ENCODE results near the gene SORL1. TPM values are rescaled to one million over a fixed set of nuclear protein-coding genes. Genes with fewer than 3 reads are reported as not detected.

SORL1 gene
- polyA plus RNA-seq, 1 donor from 2014 or later, result 6.5 TPM

- H3K36me3 ChIP-seq (ENCODE audit: insufficient read depth, low read length), result no peaks in the 10 kb centered on the region
- TF ChIP-seq SMC3 (conservative IDR thresholded peaks at IDR 0.05; ENCODE audit: poor library complexity) (no peak), MXI1 (conservative IDR thresholded peaks at IDR 0.05; ENCODE audit: poor library complexity, severe bottlenecking) (no peak), REST (IDR thresholded peaks at IDR 0.05; ENCODE audit: borderline replicate concordance) (no peak), CTCF (IDR thresholded peaks at IDR 0.05; ENCODE audit: poor library complexity, severe bottlenecking) (no peak), TAF1 (IDR thresholded peaks at IDR 0.05; ENCODE audit: low read depth) (no peak), EZH2 (IDR thresholded peaks at IDR 0.05; ENCODE audit: borderline replicate concordance, insufficient read depth, low read length, poor library complexity, severe bottlenecking) (no peak), POLR2AphosphoS5 (IDR thresholded peaks at IDR 0.05) (no peak), EP300 (conservative IDR thresholded peaks at IDR 0.05; ENCODE audit: poor library complexity, severe bottlenecking) (no peak), RAD21 (conservative IDR thresholded peaks at IDR 0.05) (no peak)
- no peaks in the 10 kb centered on the region for H3F3A ChIP-seq (ENCODE audit: insufficient read depth, low read length, poor library complexity, severe bottlenecking)
- no peaks in the 10 kb centered on the region for H3K9me2 ChIP-seq (ENCODE audit: insufficient read depth, low read length)
- H3K27ac ChIP-seq (ENCODE audit: low read length), result no peak overlapping the region
- H3K79me2 ChIP-seq (replicated peaks; ENCODE audit: insufficient read depth, low read length), result no peaks in the 10 kb centered on the region
- no peak overlapping the region for H2AFZ ChIP-seq (ENCODE audit: low read depth, low read length)
- H3K4me3 ChIP-seq (ENCODE audit: low read length), result no peak overlapping the region
- no peak overlapping the region for H3K9ac ChIP-seq (ENCODE audit: low read length)
- H4K20me1 ChIP-seq (ENCODE audit: insufficient read depth), result no peaks in the 10 kb centered on the region
- no peak overlapping the region for H3K4me2 ChIP-seq (ENCODE audit: low read length)
- H3K9me3 ChIP-seq (ENCODE audit: low read length), result no peaks in the 10 kb centered on the region
- H3K27me3 ChIP-seq (ENCODE audit: insufficient read depth, low read depth, low read length), result peaks cover 5% of the 10 kb centered on the region
Observed at GRCh38 chr11:121431820-121432526, 20.1 kb upstream of the SORL1 start.

GRCh38 chr11:121435132-121435531, 17.0 kb upstream of the SORL1 start:
- Histone ChIP-seq H3K79me2 (replicated peaks; ENCODE audit: insufficient read depth, low read length) (no peaks in the 10 kb centered on the region), H4K20me1 (ENCODE audit: insufficient read depth) (no peaks in the 10 kb centered on the region), H3K9me2 (ENCODE audit: insufficient read depth, low read length) (no peaks in the 10 kb centered on the region), H3F3A (ENCODE audit: insufficient read depth, low read length, poor library complexity, severe bottlenecking) (no peaks in the 10 kb centered on the region), H3K9me3 (ENCODE audit: low read length) (no peaks in the 10 kb centered on the region), H3K27me3 (ENCODE audit: insufficient read depth, low read depth, low read length) (no peaks in the 10 kb centered on the region), H3K27ac (ENCODE audit: low read length) (no peak overlapping the region), H3K4me2 (ENCODE audit: low read length) (no peak overlapping the region), H3K4me3 (ENCODE audit: low read length) (no peak overlapping the region), H3K36me3 (ENCODE audit: insufficient read depth, low read length) (no peaks in the 10 kb centered on the region), H3K9ac (ENCODE audit: low read length) (no peak overlapping the region), H2AFZ (ENCODE audit: low read depth, low read length) (no peak overlapping the region)
- no peak for TF ChIP-seq POLR2AphosphoS5 (IDR thresholded peaks at IDR 0.05)
- TF ChIP-seq SMC3 (conservative IDR thresholded peaks at IDR 0.05; ENCODE audit: poor library complexity), result no peak
- TF ChIP-seq TAF1 (IDR thresholded peaks at IDR 0.05; ENCODE audit: low read depth), result no peak
- no peak for TF ChIP-seq EZH2 (IDR thresholded peaks at IDR 0.05; ENCODE audit: borderline replicate concordance, insufficient read depth, low read length, poor library complexity, severe bottlenecking)
- TF ChIP-seq MXI1 (conservative IDR thresholded peaks at IDR 0.05; ENCODE audit: poor library complexity, severe bottlenecking), result no peak
- TF ChIP-seq CTCF (IDR thresholded peaks at IDR 0.05; ENCODE audit: poor library complexity, severe bottlenecking), result no peak
- no peak for TF ChIP-seq RAD21 (conservative IDR thresholded peaks at IDR 0.05)
- no peak for TF ChIP-seq EP300 (conservative IDR thresholded peaks at IDR 0.05; ENCODE audit: poor library complexity, severe bottlenecking)
- no peak for TF ChIP-seq REST (IDR thresholded peaks at IDR 0.05; ENCODE audit: borderline replicate concordance)

Measured in neural cell (in vitro differentiated cells).